Measurements from ENCODE around the gene MYT1.

The MYT1 gene

GRCh38 chr20:64238115-64238825 is 74.0 kb downstream of the MYT1 start:
- DNase-seq (ENCODE audit: low spot score): no peak
- TF ChIP-seq CTCF (IDR thresholded peaks at IDR 0.05; ENCODE audit: extremely low read depth, missing control alignments): no peak

- DNase-seq (ENCODE audit: low spot score): peak; percentile 87
- no peak for TF ChIP-seq CTCF (IDR thresholded peaks at IDR 0.05; ENCODE audit: extremely low read depth, missing control alignments)
These were observed 74.7 kb downstream of the MYT1 start for GRCh38 chr20:64238851-64239387.

- DNase-seq (ENCODE audit: low spot score): no peak
- no peak for TF ChIP-seq CTCF (IDR thresholded peaks at IDR 0.05; ENCODE audit: extremely low read depth, missing control alignments)
These were observed 75.4 kb downstream of the MYT1 start for GRCh38 chr20:64239449-64240242.

GRCh38 chr20:64240243-64241015 is 76.2 kb downstream of the MYT1 start:
- no peak for DNase-seq (ENCODE audit: low spot score)
- TF ChIP-seq CTCF (IDR thresholded peaks at IDR 0.05; ENCODE audit: extremely low read depth, missing control alignments): no peak

GRCh38 chr20:64241061-64241460 is 76.8 kb downstream of the MYT1 start:
- DNase-seq (ENCODE audit: low spot score): no peak
- TF ChIP-seq CTCF (IDR thresholded peaks at IDR 0.05; ENCODE audit: extremely low read depth, missing control alignments): no peak

- TF ChIP-seq CTCF (IDR thresholded peaks at IDR 0.05; ENCODE audit: extremely low read depth, missing control alignments): no peak
- DNase-seq (ENCODE audit: low spot score): no peak
These were observed 77.9 kb downstream of the MYT1 start for GRCh38 chr20:64242003-64242796.
